Activated CD8-positive, alpha-beta T cell treated with anti-CD3 and anti-CD28 coated beads for 36 hours (primary cell): ENCODE measurements around the gene BTN2A1. TPM values are rescaled to one million over a fixed set of nuclear protein-coding genes. Genes with fewer than 3 reads are reported as not detected.
"Not testable (repeated sequence)": the region's sequence is repeated elsewhere in the genome, so short reads cannot be mapped to it uniquely, and the experiment has no call there.

Experiments used
- ATAC-seq: fragments of 200-7000 bp; cut with Tn5 transposase; one replicate; pipeline ENCODE4 v1.10.0; 2021; ENCODE audit warnings: mild to moderate bottlenecking, moderate library complexity
- CTCF ChIA-PET: fragments of 350-600 bp; sonication (Branson Sonifier 250); formaldehyde crosslinking; loops from one replicate; lab custom pipeline; 2021; ENCODE audit warnings: antibody characterized with exemption; lab: Charles Lee
- POLR2A ChIA-PET: fragments of 350-600 bp; sonication (Branson Sonifier 250); formaldehyde crosslinking; loops from one replicate; lab custom pipeline; 2021; ENCODE audit warnings: antibody characterized with exemption; lab: Charles Lee
- DNase-seq: peaks from one replicate; pipeline ENCODE4 v3.0.0-alpha.2; 2020
- H3K27ac Mint-ChIP-seq: one replicate; pipeline ENCODE4 v1.8.0; 2021; ENCODE audit warnings: mild to moderate bottlenecking, mixed read lengths
- H3K27me3 Mint-ChIP-seq: one replicate; pipeline ENCODE4 v1.8.0; 2021; ENCODE audit warnings: mixed read lengths
- H3K36me3 Mint-ChIP-seq: one replicate; pipeline ENCODE4 v1.8.0; 2021; ENCODE audit warnings: low read depth, mixed read lengths
- H3K4me1 Mint-ChIP-seq: one replicate; pipeline ENCODE4 v1.8.0; 2021; ENCODE audit warnings: low read depth, mixed read lengths
- H3K4me3 Mint-ChIP-seq: one replicate; pipeline ENCODE4 v1.8.0; 2021; ENCODE audit warnings: mild to moderate bottlenecking, moderate library complexity, mixed read lengths
- H3K9me3 Mint-ChIP-seq: one replicate; pipeline ENCODE4 v1.8.0; 2021; ENCODE audit warnings: mixed read lengths
- CTCF ChIP-seq: fragments of 200-600 bp; IDR thresholded peaks from one replicate; pipeline ENCODE4 v1.8.0; 2022; ENCODE audit warnings: antibody characterized with exemption, mild to moderate bottlenecking
- intact Hi-C: fragments of 100-400 bp; cut with micrococcal nuclease; formaldehyde crosslinking; loops from one replicate; pipeline ENCODE4 v1.10.0; 2022
- total RNA-seq, 2 experiments: library from RNA; stranded (reverse); gene quantifications; one replicate each; pipeline ENCODE4 v1.2.3, GENCODE V29; 2021

The BTN2A1 gene
- total RNA-seq, 2 experiments from 2014 or later: 14.2 to 16.2 TPM

- ATAC-seq (no peak), DNase-seq (no peak)
- no peak for TF ChIP-seq CTCF
- POLR2A ChIA-PET: no interaction called here
- Mint-ChIP-seq H3K36me3 (no peaks in the 10 kb centered on the region), H3K9me3 (no peaks in the 10 kb centered on the region), H3K4me1 (no peaks in the 10 kb centered on the region), H3K4me3 (no peak overlapping the region), H3K27me3 (peaks cover 12% of the 10 kb centered on the region), H3K27ac (no peak overlapping the region)
- CTCF ChIA-PET: no interaction called here
- intact Hi-C loops: no loop called here
Observed at GRCh38 chr6:26507658-26508057, 49.9 kb downstream of the BTN2A1 start.

- H3K27ac Mint-ChIP-seq, CTCF ChIA-PET, H3K36me3 Mint-ChIP-seq, ATAC-seq, DNase-seq, H3K9me3 Mint-ChIP-seq, H3K4me1 Mint-ChIP-seq, H3K4me3 Mint-ChIP-seq, intact Hi-C loops, H3K27me3 Mint-ChIP-seq, POLR2A ChIA-PET: not testable (repeated sequence)
Observed at GRCh38 chr6:26511033-26511432, 53.3 kb downstream of the BTN2A1 start.

GRCh38 chr6:26514984-26515383 lies 57.2 kb downstream of the BTN2A1 start:
- Mint-ChIP-seq H3K27me3 (no peaks in the 10 kb centered on the region), H3K4me3 (no peak overlapping the region), H3K9me3 (no peaks in the 10 kb centered on the region), H3K4me1 (peaks cover 3% of the 10 kb centered on the region), H3K36me3 (no peaks in the 10 kb centered on the region), H3K27ac (no peak overlapping the region)
- ChIA-PET CTCF (interaction anchor here (1.2 kb wide), 1 partner anchor 173 kb away, joined by 3 read pairs; no protein-coding TSS in a partner anchor), POLR2A (no interaction called here)
- DNase-seq (no peak), ATAC-seq (no peak)
- intact Hi-C loops: no loop called here
- no peak for TF ChIP-seq CTCF

GRCh38 chr6:26516481-26517427 lies 59.0 kb downstream of the BTN2A1 start:
- Mint-ChIP-seq H3K27ac (no peak overlapping the region), H3K27me3 (peaks cover 2% of the 10 kb centered on the region), H3K4me1 (peaks cover 10% of the 10 kb centered on the region), H3K9me3 (no peaks in the 10 kb centered on the region), H3K36me3 (peaks cover 1% of the 10 kb centered on the region), H3K4me3 (no peak overlapping the region)
- CTCF ChIA-PET: no interaction called here
- POLR2A ChIA-PET: no interaction called here
- intact Hi-C loops: no loop called here
- ATAC-seq (no peak), DNase-seq (no peak)
- TF ChIP-seq CTCF: no peak

Other genes with a start within 250 kb of the BTN2A1 start
- gene BTN3A2, start 92.8 kb upstream of the BTN2A1 start, total RNA-seq: 10 to 100 TPM; 58.4 to 63.5 TPM
- 10 to 100 TPM; 12.8 to 16.1 TPM for gene BTN2A2, start 74.8 kb upstream of the BTN2A1 start, total RNA-seq
- gene BTN3A1, start 55.7 kb upstream of the BTN2A1 start, total RNA-seq: 10 to 100 TPM; 32.7 to 34.0 TPM
- gene BTN3A3, start 17.5 kb upstream of the BTN2A1 start, total RNA-seq: 10 to 100 TPM; 42.2 to 50.6 TPM
- under 1 TPM in 1 of 2 experiments, not detected in 1; 0.11 TPM for gene BTN1A1, start 42.3 kb downstream of the BTN2A1 start, total RNA-seq
- 10 to 100 TPM; 80.2 to 83.3 TPM for gene HMGN4, start 80.4 kb downstream of the BTN2A1 start, total RNA-seq
- gene ABT1, start 139.0 kb downstream of the BTN2A1 start, total RNA-seq: 10 to 100 TPM; 27.7 to 27.9 TPM
- gene ZNF322, start 201.8 kb downstream of the BTN2A1 start, total RNA-seq: 1 to 10 TPM; 7.7 to 9.3 TPM